Neural progenitor cell (in vitro differentiated cells): ENCODE data around the gene MUSTN1. TPM values are rescaled to one million over a fixed set of nuclear protein-coding genes. Genes with fewer than 3 reads are reported as not detected.
A peak's percentile ranks its signal among the peaks of the same experiment; 100 is the strongest.

Source experiments
- DNase-seq: peaks from one replicate; pipeline ENCODE4 v3.0.0-alpha.2; 2016; ENCODE audit warnings: low spot score
- H2AFZ ChIP-seq: fragments of 200-600 bp; sonication (generic); replicated peaks from 2 replicates; pipeline ENCODE4 v1.6.1; 2016; ENCODE audit warnings: antibody characterized with exemption
- H3F3A ChIP-seq: fragments of 200-600 bp; sonication (generic); 2 replicates; pipeline ENCODE4 v1.6.1; 2016; ENCODE audit warnings: antibody characterized with exemption, low read depth
- H3K27ac ChIP-seq: fragments of 200-600 bp; sonication (generic); 2 replicates; pipeline ENCODE4 v1.5.1; 2016; ENCODE audit warnings: mild to moderate bottlenecking
- H3K27me3 ChIP-seq: fragments of 200-600 bp; sonication (generic); 2 replicates; pipeline ENCODE4 v1.6.1; 2016; ENCODE audit warnings: mild to moderate bottlenecking, moderate library complexity
- H3K36me3 ChIP-seq: fragments of 200-600 bp; sonication (generic); 2 replicates; pipeline ENCODE4 v1.5.1; 2016
- H3K4me1 ChIP-seq: fragments of 200-600 bp; sonication (generic); 2 replicates; pipeline ENCODE4 v1.6.1; 2016; ENCODE audit warnings: mixed run types
- H3K4me2 ChIP-seq: fragments of 200-600 bp; sonication (generic); 2 replicates; pipeline ENCODE4 v1.6.1; 2016
- H3K4me3 ChIP-seq: fragments of 200-600 bp; sonication (generic); 2 replicates; pipeline ENCODE4 v1.5.1; 2016
- H3K79me2 ChIP-seq: fragments of 200-600 bp; sonication (generic); 2 replicates; pipeline ENCODE4 v1.6.1; 2016; ENCODE audit warnings: low read depth
- H3K9ac ChIP-seq: fragments of 200-600 bp; sonication (generic); 2 replicates; pipeline ENCODE4 v1.6.1; 2016
- H3K9me3 ChIP-seq: fragments of 200-600 bp; sonication (generic); 2 replicates; pipeline ENCODE4 v1.5.1; 2016; ENCODE audit warnings: low read depth
- H4K20me1 ChIP-seq: fragments of 200-600 bp; sonication (generic); 2 replicates; pipeline ENCODE4 v1.6.1; 2016; ENCODE audit warnings: low read depth
- H3K27ac Mint-ChIP-seq: 3 replicates; pipeline ENCODE4 v1.8.0; 2021; ENCODE audit warnings: mixed read lengths
- H3K27me3 Mint-ChIP-seq: 2 replicates; pipeline ENCODE4 v1.8.0; 2022; ENCODE audit warnings: low read depth, mild to moderate bottlenecking, inconsistent platforms, moderate library complexity, mixed read lengths; ENCODE audit not compliant: insufficient read depth
- H3K36me3 Mint-ChIP-seq: 3 replicates; pipeline ENCODE4 v1.8.0; 2021; ENCODE audit warnings: mixed read lengths
- H3K4me1 Mint-ChIP-seq: 3 replicates; pipeline ENCODE4 v1.8.0; 2021; ENCODE audit warnings: mixed read lengths
- H3K4me3 Mint-ChIP-seq: 3 replicates; pipeline ENCODE4 v1.8.0; 2021; ENCODE audit warnings: mild to moderate bottlenecking, moderate library complexity, mixed read lengths
- H3K9me3 Mint-ChIP-seq: 3 replicates; pipeline ENCODE4 v1.8.0; 2020; ENCODE audit warnings: mixed read lengths
- EZH2 ChIP-seq: fragments of 200-600 bp; sonication (generic); IDR thresholded peaks from 2 replicates; pipeline ENCODE4 v1.6.1; 2017; ENCODE audit warnings: antibody characterized with exemption, mild to moderate bottlenecking, moderate library complexity
- EZH2phosphoT487 ChIP-seq: fragments of 200-600 bp; sonication (generic); IDR thresholded peaks from 2 replicates; pipeline ENCODE4 v1.6.1; 2017; ENCODE audit warnings: antibody characterized with exemption
- total RNA-seq: library from RNA; depleted of rRNA; stranded (reverse); fragments of >200 nt; gene quantifications from 2 replicates; pipeline ENCODE4 v1.2.3, GENCODE V29; 2015; ENCODE audit warnings: low replicate concordance
- TF ChIP-seq, protein P1 (sequence below): fragments of 200-600 bp; sonication (generic); IDR thresholded peaks from 2 replicates; pipeline ENCODE4 v1.5.1; 2017; ENCODE audit warnings: antibody characterized with exemption, mild to moderate bottlenecking

Gene MUSTN1
- total RNA-seq, 1 donor from 2014 or later = 2.0 TPM

DNA sequence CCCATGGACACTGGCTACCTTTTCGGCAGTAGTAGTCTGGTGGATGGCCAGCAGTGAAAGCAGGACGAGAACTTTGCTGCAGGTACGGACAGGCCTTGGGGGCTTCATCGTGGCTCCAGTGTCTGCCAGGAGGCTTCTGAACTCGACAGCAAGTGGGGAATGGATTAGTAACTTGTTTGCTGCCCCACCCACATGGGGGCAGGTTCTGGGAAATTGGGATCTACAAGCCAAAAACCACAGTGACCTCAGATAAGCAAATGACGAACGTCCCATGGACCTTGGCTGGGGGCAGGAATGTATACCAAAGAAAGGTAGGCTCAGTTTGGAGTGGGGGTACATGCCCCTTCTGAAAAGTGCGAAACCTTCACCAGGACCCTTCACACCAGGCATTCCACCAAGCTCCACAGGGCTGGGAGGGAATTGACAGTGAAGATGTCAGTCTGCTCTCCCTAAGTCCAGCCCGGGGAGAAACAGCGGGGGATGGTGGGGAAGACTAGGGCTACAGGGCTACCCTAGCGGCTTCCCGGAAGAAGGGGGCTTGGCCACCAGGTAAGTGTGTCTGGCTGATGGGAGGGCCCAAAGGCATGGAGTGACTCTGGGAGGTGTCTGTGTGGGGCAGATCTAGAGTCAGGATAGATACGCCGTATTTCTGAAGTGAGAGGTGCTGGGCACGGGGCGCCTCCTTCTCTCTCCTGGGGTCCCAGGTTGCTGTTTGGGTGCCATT, 4.1 kb downstream of the MUSTN1 start, which contains the start of gene ITIH4:
ITIH4 (minus strand) TSS at position 138 of the 724 bp plus-strand sequence; CDS start at position 108, 30 bp downstream.
- H3K9ac ChIP-seq = no peak within 1 kb of the TSS
- H3K4me3 ChIP-seq = no peak within 1 kb of the TSS
- no peaks in the 10 kb centered on the region for H3K79me2 ChIP-seq
- Mint-ChIP-seq H3K27ac (no peak within 1 kb of the TSS), H3K36me3 (peaks cover 2% of the 10 kb centered on the region), H3K4me1 (peaks cover 20% of the 10 kb centered on the region), H3K27me3 (peaks cover 13% of the 10 kb centered on the region), H3K9me3 (no peaks in the 10 kb centered on the region), H3K4me3 (no peak within 1 kb of the TSS)
- TF ChIP-seq, protein P1, sequence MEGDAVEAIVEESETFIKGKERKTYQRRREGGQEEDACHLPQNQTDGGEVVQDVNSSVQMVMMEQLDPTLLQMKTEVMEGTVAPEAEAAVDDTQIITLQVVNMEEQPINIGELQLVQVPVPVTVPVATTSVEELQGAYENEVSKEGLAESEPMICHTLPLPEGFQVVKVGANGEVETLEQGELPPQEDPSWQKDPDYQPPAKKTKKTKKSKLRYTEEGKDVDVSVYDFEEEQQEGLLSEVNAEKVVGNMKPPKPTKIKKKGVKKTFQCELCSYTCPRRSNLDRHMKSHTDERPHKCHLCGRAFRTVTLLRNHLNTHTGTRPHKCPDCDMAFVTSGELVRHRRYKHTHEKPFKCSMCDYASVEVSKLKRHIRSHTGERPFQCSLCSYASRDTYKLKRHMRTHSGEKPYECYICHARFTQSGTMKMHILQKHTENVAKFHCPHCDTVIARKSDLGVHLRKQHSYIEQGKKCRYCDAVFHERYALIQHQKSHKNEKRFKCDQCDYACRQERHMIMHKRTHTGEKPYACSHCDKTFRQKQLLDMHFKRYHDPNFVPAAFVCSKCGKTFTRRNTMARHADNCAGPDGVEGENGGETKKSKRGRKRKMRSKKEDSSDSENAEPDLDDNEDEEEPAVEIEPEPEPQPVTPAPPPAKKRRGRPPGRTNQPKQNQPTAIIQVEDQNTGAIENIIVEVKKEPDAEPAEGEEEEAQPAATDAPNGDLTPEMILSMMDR = no peak
- TF ChIP-seq EZH2phosphoT487 = no peak
- TF ChIP-seq EZH2 = no peak
- no peak within 1 kb of the TSS for H3K4me2 ChIP-seq
- H4K20me1 ChIP-seq = no peaks in the 10 kb centered on the region
- peaks cover 26% of the 10 kb centered on the region for H3K4me1 ChIP-seq
- DNase-seq = no peak
- H3F3A ChIP-seq = peaks cover 10% of the 10 kb centered on the region
- no peak within 1 kb of the TSS for H2AFZ ChIP-seq
- no peak within 1 kb of the TSS for H3K27ac ChIP-seq
- H3K9me3 ChIP-seq = no peaks in the 10 kb centered on the region
- H3K36me3 ChIP-seq = no peaks in the 10 kb centered on the region
- no peaks in the 10 kb centered on the region for H3K27me3 ChIP-seq

DNA sequence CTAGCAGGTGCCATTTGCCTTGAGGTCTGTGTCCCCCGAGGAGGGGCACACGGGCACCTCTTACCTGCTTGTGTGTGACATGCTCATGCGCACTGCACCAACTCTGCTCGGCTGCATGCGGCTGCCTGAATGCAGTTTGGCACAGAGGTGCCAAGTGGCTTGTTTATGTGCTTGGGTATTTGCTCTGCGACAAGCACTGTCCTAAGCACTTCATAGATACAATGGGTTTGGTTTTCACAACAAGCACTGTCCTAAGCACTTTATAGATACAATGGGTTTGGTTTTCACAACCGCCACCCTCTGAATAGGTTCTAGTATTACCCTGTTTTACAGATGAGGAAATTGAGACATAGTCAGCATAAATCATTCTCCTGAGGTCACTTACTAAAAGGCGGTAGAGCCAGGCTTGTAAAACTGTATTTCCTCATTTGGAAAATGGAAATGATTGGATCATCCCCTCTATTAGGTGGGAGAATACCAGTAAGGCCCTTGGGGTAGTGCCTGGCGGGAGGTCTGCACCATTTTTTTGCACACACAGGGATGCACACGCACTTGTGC, 4.8 kb downstream of the MUSTN1 start:
- Histone ChIP-seq H2AFZ (no peak overlapping the region), H3K27ac (no peak overlapping the region), H4K20me1 (no peaks in the 10 kb centered on the region), H3K79me2 (no peaks in the 10 kb centered on the region), H3K4me2 (no peak overlapping the region), H3K9me3 (no peaks in the 10 kb centered on the region), H3F3A (peaks cover 5% of the 10 kb centered on the region), H3K4me1 (peaks cover 19% of the 10 kb centered on the region), H3K4me3 (no peak overlapping the region), H3K27me3 (no peaks in the 10 kb centered on the region), H3K36me3 (no peaks in the 10 kb centered on the region), H3K9ac (no peak overlapping the region)
- DNase-seq = no peak
- no peak overlapping the region for H3K27ac Mint-ChIP-seq
- peaks cover 13% of the 10 kb centered on the region for H3K27me3 Mint-ChIP-seq
- peaks cover 2% of the 10 kb centered on the region for H3K36me3 Mint-ChIP-seq
- TF ChIP-seq EZH2phosphoT487 (no peak), EZH2 (no peak)
- TF ChIP-seq, protein P1 = no peak
- H3K4me3 Mint-ChIP-seq = no peak overlapping the region
- H3K4me1 Mint-ChIP-seq = peaks cover 13% of the 10 kb centered on the region
- H3K9me3 Mint-ChIP-seq = no peaks in the 10 kb centered on the region

DNA sequence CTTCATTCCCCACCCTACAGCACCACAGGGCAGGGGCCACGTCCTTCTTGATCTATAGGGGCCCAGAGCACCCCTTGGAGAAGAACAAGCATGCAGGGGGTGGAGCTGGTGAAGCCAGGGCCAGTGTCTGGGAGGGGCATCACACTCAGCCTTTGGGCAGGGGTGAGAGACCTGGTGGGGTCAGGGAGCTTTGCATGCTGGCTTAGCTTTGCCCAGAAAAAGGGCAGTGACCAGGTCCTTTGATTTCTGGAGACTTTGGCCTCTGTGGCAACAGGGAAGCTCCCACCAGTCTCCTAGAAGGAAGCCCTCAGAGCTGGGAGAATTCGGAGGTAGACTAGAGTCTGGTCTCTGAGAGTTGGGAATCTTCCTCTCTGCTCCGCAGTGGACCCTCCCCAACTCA, 5.3 kb downstream of the MUSTN1 start:
- Histone ChIP-seq H3K36me3 (no peaks in the 10 kb centered on the region), H3K27ac (no peak overlapping the region), H3K9ac (no peak overlapping the region), H3K4me1 (peaks cover 14% of the 10 kb centered on the region), H3K79me2 (no peaks in the 10 kb centered on the region), H3K4me2 (no peak overlapping the region), H3K4me3 (no peak overlapping the region), H2AFZ (no peak overlapping the region), H3K27me3 (no peaks in the 10 kb centered on the region), H3K9me3 (no peaks in the 10 kb centered on the region), H4K20me1 (no peaks in the 10 kb centered on the region), H3F3A (no peaks in the 10 kb centered on the region)
- TF ChIP-seq EZH2 (no peak), EZH2phosphoT487 (no peak)
- TF ChIP-seq, protein P1 = no peak
- Mint-ChIP-seq H3K9me3 (no peaks in the 10 kb centered on the region), H3K27me3 (peaks cover 16% of the 10 kb centered on the region), H3K27ac (no peak overlapping the region), H3K36me3 (peaks cover 2% of the 10 kb centered on the region), H3K4me1 (peaks cover 8% of the 10 kb centered on the region), H3K4me3 (peak overlapping the region; percentile 43)
- no peak for DNase-seq
